Measurements from ENCODE around the gene RYR2. TPM values are rescaled to one million over a fixed set of nuclear protein-coding genes. Genes with fewer than 3 reads are reported as not detected.

The RYR2 gene
- total RNA-seq, 1 donor: not detected

- no peak for TF ChIP-seq CTCF (IDR thresholded peaks at IDR 0.05; ENCODE audit: insufficient read depth, low read length)
- H3K4me3 ChIP-seq (ENCODE audit: low read depth, low read length): no peak overlapping the region
- no peak for DNase-seq (ENCODE audit: low read depth)
These were observed 3.5 kb downstream of the RYR2 start for GRCh38 chr1:237045278-237046016.

GRCh38 chr1:237048803-237049202 is 6.8 kb downstream of the RYR2 start:
- no peak overlapping the region for H3K4me3 ChIP-seq (ENCODE audit: low read depth, low read length)
- DNase-seq (ENCODE audit: low read depth): no peak
- no peak for TF ChIP-seq CTCF (IDR thresholded peaks at IDR 0.05; ENCODE audit: insufficient read depth, low read length)

- TF ChIP-seq CTCF (IDR thresholded peaks at IDR 0.05; ENCODE audit: insufficient read depth, low read length): no peak
- no peak overlapping the region for H3K4me3 ChIP-seq (ENCODE audit: low read depth, low read length)
- no peak for DNase-seq (ENCODE audit: low read depth)
These were observed 8.2 kb downstream of the RYR2 start for GRCh38 chr1:237050185-237050584.

- no peak for TF ChIP-seq CTCF (IDR thresholded peaks at IDR 0.05; ENCODE audit: insufficient read depth, low read length)
- no peak for DNase-seq (ENCODE audit: low read depth)
- H3K4me3 ChIP-seq (ENCODE audit: low read depth, low read length): no peak overlapping the region
These were observed 8.9 kb downstream of the RYR2 start for GRCh38 chr1:237050915-237051314.

- DNase-seq (ENCODE audit: low read depth): no peak
- TF ChIP-seq CTCF (IDR thresholded peaks at IDR 0.05; ENCODE audit: insufficient read depth, low read length): no peak
- H3K4me3 ChIP-seq (ENCODE audit: low read depth, low read length): no peak overlapping the region
These were observed 12.3 kb downstream of the RYR2 start for GRCh38 chr1:237054313-237054712.

GRCh38 chr1:237058470-237058869 is 16.5 kb downstream of the RYR2 start:
- no peak overlapping the region for H3K4me3 ChIP-seq (ENCODE audit: low read depth, low read length)
- no peak for DNase-seq (ENCODE audit: low read depth)
- TF ChIP-seq CTCF (IDR thresholded peaks at IDR 0.05; ENCODE audit: insufficient read depth, low read length): no peak

GRCh38 chr1:237059244-237059643 is 17.3 kb downstream of the RYR2 start:
- DNase-seq (ENCODE audit: low read depth): no peak
- H3K4me3 ChIP-seq (ENCODE audit: low read depth, low read length): no peak overlapping the region
- no peak for TF ChIP-seq CTCF (IDR thresholded peaks at IDR 0.05; ENCODE audit: insufficient read depth, low read length)

Measured in fibroblast of the aortic adventitia (primary cell).